ENCODE data around the gene TMCC1.

GRCh38 chr3:129701161-129701560, 192.3 kb downstream of the TMCC1 start:
- TF ChIP-seq CTCF (IDR thresholded peaks at IDR 0.05) (no peak), POLR2A (IDR thresholded peaks at IDR 0.05) (no peak)
